IMR-90 (cell line): ENCODE measurements around the gene GPRC5B. TPM values are rescaled to one million over a fixed set of nuclear protein-coding genes. Genes with fewer than 3 reads are reported as not detected.

Experiments
- ATAC-seq: fragments of 200-7000 bp; cut with Tn5 transposase; 2 replicates; pipeline ENCODE4 v1.9.1; 2020; ENCODE audit warnings: low read depth, mild to moderate bottlenecking, moderate library complexity
- BruUV-seq: library from RNA; stranded (reverse); fragments of 400-500 nt; replicated peaks from 2 replicates; lab custom pipeline; 2021; lab: Mats Ljungman, UMichigan
- CTCF ChIA-PET: fragments of 300-600 bp; formaldehyde crosslinking; extraction: SDS; loops from one replicate; lab custom pipeline; 2021; ENCODE audit warnings: antibody characterized with exemption; lab: Yijun Ruan, JAX
- POLR2A ChIA-PET: fragments of 300-600 bp; sonication (Branson Sonifier 250); formaldehyde crosslinking; loops from one replicate; lab custom pipeline; 2022; ENCODE audit warnings: antibody characterized with exemption; ENCODE audit not compliant: unreplicated experiment; lab: Charles Lee
- DNase-seq: peaks from one replicate; pipeline ENCODE4 v3.0.0; 2013
- H2AFZ ChIP-seq: replicated peaks from 2 replicates; pipeline ENCODE3; 2013; ENCODE audit warnings: low read length, mild to moderate bottlenecking; ENCODE audit not compliant: poor library complexity
- H2AK5ac ChIP-seq: 2 replicates; pipeline ENCODE4 v1.6.1; 2013; ENCODE audit warnings: low read depth, low read length, inconsistent platforms
- H2AK9ac ChIP-seq: replicated peaks from 2 replicates; pipeline ENCODE3; 2013; ENCODE audit warnings: mild to moderate bottlenecking, low read depth, low read length, moderate library complexity; ENCODE audit not compliant: poor library complexity
- H2BK120ac ChIP-seq: 2 replicates; pipeline ENCODE4 v1.6.1; 2013; ENCODE audit warnings: low read depth, low read length, inconsistent platforms
- H2BK15ac ChIP-seq: 3 replicates; pipeline ENCODE4 v1.6.1; 2013; ENCODE audit warnings: low read depth, low read length, inconsistent platforms
- H2BK20ac ChIP-seq: 2 replicates; pipeline ENCODE4 v1.6.1; 2013; ENCODE audit warnings: low read depth, mild to moderate bottlenecking, inconsistent platforms, low read length, moderate library complexity
- H2BK5ac ChIP-seq: 2 replicates; pipeline ENCODE4 v1.6.1; 2013; ENCODE audit warnings: mild to moderate bottlenecking, low read depth, low read length, inconsistent platforms; ENCODE audit not compliant: poor library complexity, severe bottlenecking
- H3K14ac ChIP-seq: replicated peaks from 2 replicates; pipeline ENCODE4 v1.6.1; 2013; ENCODE audit warnings: low read depth, low read length, inconsistent platforms
- H3K18ac ChIP-seq: 2 replicates; pipeline ENCODE4 v1.6.1; 2013; ENCODE audit warnings: low read depth, low read length, control low read depth
- H3K23ac ChIP-seq: 2 replicates; pipeline ENCODE4 v1.6.1; 2013; ENCODE audit warnings: low read depth, low read length, inconsistent platforms
- H3K27ac ChIP-seq: 2 replicates; pipeline ENCODE4 v1.5.1; 2013; ENCODE audit warnings: mild to moderate bottlenecking, control low read depth, low read length; ENCODE audit not compliant: insufficient read depth
- H3K27me3 ChIP-seq: 2 replicates; pipeline ENCODE4 v1.6.1; 2013; ENCODE audit warnings: low read length; ENCODE audit not compliant: control insufficient read depth, insufficient read depth
- H3K36me3 ChIP-seq: 2 replicates; pipeline ENCODE4 v1.6.1; 2013; ENCODE audit warnings: low read length, mixed read lengths; ENCODE audit not compliant: control insufficient read depth, insufficient read depth
- H3K4ac ChIP-seq: 2 replicates; pipeline ENCODE4 v1.6.1; 2013; ENCODE audit warnings: low read depth, low read length, inconsistent platforms
- H3K4me1 ChIP-seq: 2 replicates; pipeline ENCODE4 v1.6.1; 2013; ENCODE audit warnings: low read length, mixed read lengths; ENCODE audit not compliant: control insufficient read depth, insufficient read depth
- H3K4me2 ChIP-seq: 2 replicates; pipeline ENCODE4 v1.6.1; 2013; ENCODE audit warnings: low read depth, mild to moderate bottlenecking, control low read depth, low read length, moderate library complexity
- H3K4me3 ChIP-seq: 2 replicates; pipeline ENCODE4 v1.5.1; 2013; ENCODE audit warnings: low read depth, mild to moderate bottlenecking, control low read depth, low read length, moderate library complexity; ENCODE audit not compliant: insufficient read depth
- H3K56ac ChIP-seq: 2 replicates; pipeline ENCODE4 v1.6.1; 2013; ENCODE audit warnings: low read length, inconsistent platforms; ENCODE audit not compliant: insufficient read depth; ENCODE audit errors: extremely low read depth
- H3K79me1 ChIP-seq, 2 experiments: 2 replicates each; pipeline ENCODE4 v1.6.1; 2013; ENCODE audit warnings: low read length in 2 of 2, inconsistent platforms in 1 of 2, low read depth in 1 of 2
- H3K9ac ChIP-seq: 2 replicates; pipeline ENCODE4 v1.6.1; 2013; ENCODE audit warnings: low read depth, low read length, control low read depth
- H3K9me1 ChIP-seq: 2 replicates; pipeline ENCODE4 v1.6.1; 2013; ENCODE audit warnings: low read length, inconsistent platforms; ENCODE audit not compliant: insufficient read depth
- H3K9me3 ChIP-seq: 2 replicates; pipeline ENCODE4 v1.6.1; 2013; ENCODE audit warnings: low read length; ENCODE audit not compliant: control insufficient read depth, insufficient read depth
- H4K20me1 ChIP-seq: 2 replicates; pipeline ENCODE4 v1.6.1; 2013; ENCODE audit warnings: low read length, inconsistent platforms; ENCODE audit not compliant: insufficient read depth
- H4K5ac ChIP-seq: 2 replicates; pipeline ENCODE4 v1.6.1; 2013; ENCODE audit warnings: mild to moderate bottlenecking, low read depth, low read length, control low read depth
- H4K8ac ChIP-seq, 2 experiments: 2 replicates each; pipeline ENCODE4 v1.6.1; 2013; ENCODE audit warnings: low read depth in 2 of 2, low read length in 2 of 2, control low read depth in 1 of 2, inconsistent platforms in 1 of 2
- H4K91ac ChIP-seq: 2 replicates; pipeline ENCODE4 v1.6.1; 2013; ENCODE audit warnings: low read depth, low read length, inconsistent platforms; ENCODE audit not compliant: insufficient read depth
- CEBPB ChIP-seq: IDR thresholded peaks from 2 replicates; pipeline ENCODE4 v1.6.1; 2012; ENCODE audit warnings: low read depth, low read length, improper control_type of control experiment
- MAFK ChIP-seq: IDR thresholded peaks from 2 replicates; pipeline ENCODE4 v1.6.1; 2012; ENCODE audit warnings: low read depth, low read length, improper control_type of control experiment
- MAZ ChIP-seq: IDR thresholded peaks from 2 replicates; pipeline ENCODE4 v1.6.1; 2012; ENCODE audit warnings: low read depth, mild to moderate bottlenecking, low read length, improper control_type of control experiment, moderate library complexity, borderline replicate concordance
- MXI1 ChIP-seq: IDR thresholded peaks from 2 replicates; pipeline ENCODE4 v1.6.1; 2012; ENCODE audit warnings: low read depth, mild to moderate bottlenecking, low read length, moderate library complexity, borderline replicate concordance
- RAD21 ChIP-seq: IDR thresholded peaks from 2 replicates; pipeline ENCODE4 v1.6.1; 2012; ENCODE audit warnings: low read length, improper control_type of control experiment
- SMC3 ChIP-seq: fragments of 150-350 bp; IDR thresholded peaks from 2 replicates; pipeline ENCODE4 v1.6.1; 2016; ENCODE audit warnings: low read depth, mild to moderate bottlenecking, antibody characterized with exemption, low read length, moderate library complexity
- WGBS, 2 experiments: methylation state at CpG; one replicate each; pipeline versions ENCODE4 v1.1.5 to v1.1.7; 2013; ENCODE audit warnings: missing lambda C conversion rate in 2 of 2; ENCODE audit not compliant: insufficient read length in 1 of 2; ENCODE audit errors: extremely low coverage in 2 of 2; 5-methylcytosine and 5-hydroxymethylcytosine counted together
- dilution Hi-C: fragments of 300-500 bp; cut with HindIII; formaldehyde crosslinking; loops from one replicate; pipeline ENCODE4 v1.14.3; 2018; ENCODE audit warnings: low sequenced_read_pairs; ENCODE audit not compliant: unreplicated experiment
- in situ Hi-C: fragments of 300-500 bp; cut with MboI; formaldehyde crosslinking; loops from 3 replicates; pipeline ENCODE4 v1.14.3; 2019; ENCODE audit warnings: low sequenced_read_pairs, inconsistent platforms, mixed read lengths
- intact Hi-C: fragments of 100-400 bp; cut with micrococcal nuclease; formaldehyde crosslinking; loops from 2 replicates; pipeline ENCODE4 v1.10.0; 2022
- polyA plus RNA-seq, 3 experiments: library from polyadenylated mRNA; depleted of rRNA; stranded (reverse); fragments of >200 nt; gene quantifications; 2 replicates each; pipeline ENCODE4 v1.2.3, GENCODE V29; 2012; ENCODE audit warnings: low replicate concordance in 1 of 3
- total RNA-seq: library from RNA; depleted of rRNA; stranded (reverse); fragments of >200 nt; gene quantifications from 2 replicates; pipeline ENCODE4 v1.2.3, GENCODE V29; 2012
- TF ChIP-seq, protein P1 (sequence below): fragments of 150-350 bp; IDR thresholded peaks from 2 replicates; pipeline ENCODE4 v1.6.1; 2017; ENCODE audit warnings: mild to moderate bottlenecking, antibody characterized with exemption, low read length, low read depth
- TF ChIP-seq, protein P2 (sequence below): fragments of 150-350 bp; IDR thresholded peaks from 2 replicates; pipeline ENCODE4 v1.6.1; 2016; ENCODE audit warnings: low read depth, mild to moderate bottlenecking, low read length, moderate library complexity, borderline replicate concordance

Gene GPRC5B
- total and polyA plus RNA-seq, 2 of the 4 experiments (the other 2 are of a cell fraction), result 2.5 to 8.5 TPM

DNA sequence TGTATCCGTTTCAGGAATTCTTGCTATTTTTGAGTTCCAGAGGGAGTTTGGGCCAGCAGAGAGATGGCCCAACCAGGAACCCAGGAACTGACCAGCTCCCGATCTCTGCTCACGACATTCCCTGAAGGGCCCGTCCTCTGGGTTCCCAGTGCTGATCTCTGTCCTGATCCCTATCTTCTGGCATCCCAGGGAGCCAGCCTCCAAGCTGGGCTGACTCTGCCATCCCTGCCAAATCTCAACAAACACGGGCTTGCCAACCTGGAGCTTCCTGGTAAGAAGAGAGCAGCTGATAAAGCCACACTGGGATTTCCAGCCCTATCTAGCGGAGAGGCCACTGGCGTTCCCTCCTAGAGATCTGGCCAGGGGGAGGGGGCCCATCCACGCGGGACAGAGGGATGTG, 16.2 kb downstream of the GPRC5B start:
- no peak overlapping the region for H4K8ac ChIP-seq
- H4K5ac ChIP-seq, result no peak overlapping the region
- peaks cover 7% of the 10 kb centered on the region; the same call in 1 of the 2 replicates for H3K36me3 ChIP-seq
- no peak overlapping the region for H3K18ac ChIP-seq
- H4K91ac ChIP-seq, result no peak overlapping the region
- in situ Hi-C loops (no loop called here), intact Hi-C loops (no loop called here), dilution Hi-C loops (no loop called here)
- H2AK5ac ChIP-seq, result no peak overlapping the region
- no peak overlapping the region for H2BK120ac ChIP-seq
- TF ChIP-seq MXI1, result no peak
- no peak for TF ChIP-seq CEBPB
- TF ChIP-seq, protein P1, sequence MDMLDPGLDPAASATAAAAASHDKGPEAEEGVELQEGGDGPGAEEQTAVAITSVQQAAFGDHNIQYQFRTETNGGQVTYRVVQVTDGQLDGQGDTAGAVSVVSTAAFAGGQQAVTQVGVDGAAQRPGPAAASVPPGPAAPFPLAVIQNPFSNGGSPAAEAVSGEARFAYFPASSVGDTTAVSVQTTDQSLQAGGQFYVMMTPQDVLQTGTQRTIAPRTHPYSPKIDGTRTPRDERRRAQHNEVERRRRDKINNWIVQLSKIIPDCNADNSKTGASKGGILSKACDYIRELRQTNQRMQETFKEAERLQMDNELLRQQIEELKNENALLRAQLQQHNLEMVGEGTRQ, result no peak
- no peak for TF ChIP-seq SMC3
- TF ChIP-seq, protein P2, sequence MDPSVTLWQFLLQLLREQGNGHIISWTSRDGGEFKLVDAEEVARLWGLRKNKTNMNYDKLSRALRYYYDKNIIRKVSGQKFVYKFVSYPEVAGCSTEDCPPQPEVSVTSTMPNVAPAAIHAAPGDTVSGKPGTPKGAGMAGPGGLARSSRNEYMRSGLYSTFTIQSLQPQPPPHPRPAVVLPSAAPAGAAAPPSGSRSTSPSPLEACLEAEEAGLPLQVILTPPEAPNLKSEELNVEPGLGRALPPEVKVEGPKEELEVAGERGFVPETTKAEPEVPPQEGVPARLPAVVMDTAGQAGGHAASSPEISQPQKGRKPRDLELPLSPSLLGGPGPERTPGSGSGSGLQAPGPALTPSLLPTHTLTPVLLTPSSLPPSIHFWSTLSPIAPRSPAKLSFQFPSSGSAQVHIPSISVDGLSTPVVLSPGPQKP, result no peak
- no peak for TF ChIP-seq MAFK
- TF ChIP-seq MAZ, result no peak
- TF ChIP-seq RAD21, result no peak
- no peaks in the 10 kb centered on the region for H3K9me3 ChIP-seq
- H3K23ac ChIP-seq, result no peak overlapping the region
- DNase-seq, result no peak
- 100% methylated on average over 2 of the region's 9 CpGs; no CpG with 5 or more reads in 1 of the 2 experiments for WGBS, 2 experiments
- ATAC-seq, result no peak
- no peak overlapping the region for H3K14ac ChIP-seq
- H3K27ac ChIP-seq, result no peak overlapping the region
- 0 out of 2 replicates have a peak, but pooled peaks cover 8% of the 10 kb centered on the region for H3K9me1 ChIP-seq
- H3K4me1 ChIP-seq, result no peaks in the 10 kb centered on the region
- no peaks in the 10 kb centered on the region for H3K27me3 ChIP-seq
- peak overlapping the region; percentile 36 for H2AK9ac ChIP-seq
- H3K56ac ChIP-seq, result no peak overlapping the region; the same call in 1 of the 2 replicates
- POLR2A ChIA-PET, result no interaction called here
- no peaks in the 10 kb centered on the region for H4K20me1 ChIP-seq
- CTCF ChIA-PET, result no interaction called here
- BruUV-seq, result no TSS peak
- no peak overlapping the region for H2BK15ac ChIP-seq
- no peak overlapping the region for H3K4me3 ChIP-seq
- no peak overlapping the region for H2BK20ac ChIP-seq
- H2BK5ac ChIP-seq, result no peak overlapping the region
- H3K9ac ChIP-seq, result no peak overlapping the region
- no peak overlapping the region for H2AFZ ChIP-seq
- H3K79me1 ChIP-seq, result 0 out of 4 replicates have a peak, but pooled peaks cover 0 to 3% of the 10 kb centered on the region in 2 experiments
- H3K4ac ChIP-seq, result no peak overlapping the region
- no peak overlapping the region for H3K4me2 ChIP-seq
